IPS DF 4.7 (cell line): ENCODE data around the gene TLE3.

Source experiments
- DNase-seq: peaks from one replicate; pipeline ENCODE4 v3.0.0-alpha.2; 2013; ENCODE audit warnings: low spot score; ENCODE audit errors: extremely low read depth

The TLE3 gene

DNA sequence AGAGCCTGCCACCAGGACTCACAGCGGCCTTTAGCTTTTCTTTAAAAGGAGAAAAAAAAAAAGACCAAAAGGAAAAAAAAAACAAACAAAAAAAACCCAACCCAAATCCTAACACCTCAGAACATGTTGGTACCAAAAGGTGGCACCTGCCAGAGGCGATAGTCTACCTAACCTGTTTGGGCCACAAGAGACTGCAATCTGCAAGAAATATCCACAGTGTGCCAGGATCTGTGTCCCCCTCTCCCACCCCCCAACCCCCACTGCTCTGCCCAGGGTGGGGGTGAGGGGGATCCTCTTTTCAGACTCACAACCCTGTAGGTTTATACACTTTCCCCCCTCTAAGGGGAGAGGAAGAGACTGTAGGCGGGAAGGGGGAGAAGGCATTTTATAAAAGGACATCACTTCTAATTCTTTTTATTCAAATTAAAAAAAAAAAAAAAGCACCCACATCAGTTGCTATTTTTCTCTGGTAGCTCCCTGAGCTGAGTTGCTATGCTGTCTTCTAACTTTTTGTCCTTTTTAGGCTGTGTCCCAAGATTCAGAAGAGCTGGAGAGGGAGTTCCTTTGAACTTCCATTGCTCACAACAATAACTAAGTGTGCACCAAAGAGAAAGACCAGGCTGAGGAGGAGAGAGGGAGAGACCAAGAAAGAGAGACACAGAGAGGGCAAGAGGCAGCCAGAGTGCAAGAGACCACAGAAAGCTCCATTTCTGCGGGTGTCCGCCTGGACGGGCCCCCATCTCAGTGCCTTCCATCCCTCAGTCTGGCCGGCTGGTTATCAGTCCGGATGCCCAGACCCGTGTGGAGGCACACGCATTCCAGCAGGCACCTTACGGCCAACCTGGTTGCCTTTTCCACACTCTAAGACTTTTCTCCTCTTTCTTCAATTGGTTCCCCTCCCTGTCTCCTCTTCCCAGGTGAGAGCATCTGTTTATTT lies 48.9 kb downstream of the TLE3 start:
- no peak for DNase-seq

DNA sequence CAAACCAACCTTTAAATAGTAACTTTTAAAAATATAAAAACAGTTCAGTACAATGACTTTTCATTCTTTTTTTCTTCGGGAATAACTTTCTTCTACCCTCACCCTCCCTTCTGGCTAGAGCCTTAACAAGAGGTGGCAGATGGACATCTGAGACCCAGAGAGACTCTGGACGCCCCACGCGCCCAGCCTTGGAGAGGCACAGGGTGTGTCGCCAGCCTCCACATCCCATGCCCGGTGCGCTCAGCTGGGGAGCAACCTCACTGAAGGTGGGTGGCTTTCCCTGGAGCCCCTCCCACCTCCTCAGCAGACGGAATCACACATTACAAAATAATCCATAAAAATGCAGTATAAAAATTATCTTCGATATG lies 49.5 kb downstream of the TLE3 start:
- DNase-seq = no peak

DNA sequence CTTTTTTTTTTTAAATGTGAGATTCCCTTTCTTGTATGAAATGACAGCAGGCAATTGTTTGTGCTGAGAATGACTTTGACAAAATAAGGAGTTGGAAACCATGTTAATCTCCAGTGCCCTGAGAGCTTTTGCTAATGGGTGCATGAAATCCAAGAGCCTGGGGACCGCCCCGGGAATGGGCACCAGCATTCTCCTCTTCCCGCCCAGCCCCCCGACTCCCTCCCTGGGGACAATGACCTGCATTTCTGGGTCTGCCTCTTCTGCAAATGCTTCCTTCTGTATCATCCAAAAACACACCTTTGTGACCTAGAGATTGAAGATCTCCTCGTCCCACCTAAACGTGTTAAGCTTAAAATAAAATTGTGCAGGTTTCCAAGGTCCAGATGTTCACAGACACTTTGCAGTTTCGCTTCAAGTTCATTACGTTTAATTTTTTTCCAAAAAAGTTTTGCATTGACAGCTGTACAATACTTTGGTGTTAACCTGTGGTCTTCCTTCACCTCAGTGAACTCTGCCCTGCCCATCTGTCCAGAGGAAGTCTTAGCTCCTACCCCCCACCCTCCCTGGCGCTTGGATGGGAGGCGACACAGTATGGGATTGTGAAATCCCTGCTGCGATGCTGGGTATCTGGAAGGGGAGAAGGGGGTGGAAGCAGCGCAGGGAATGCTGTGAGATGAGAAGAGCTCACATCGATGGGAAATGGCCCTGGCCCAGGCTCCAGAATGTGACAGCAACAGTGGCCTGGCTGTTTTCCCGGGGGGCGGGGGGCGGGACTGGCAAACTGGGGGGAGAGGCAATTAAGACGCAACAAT lies 50.1 kb downstream of the TLE3 start:
- DNase-seq = no peak

DNA sequence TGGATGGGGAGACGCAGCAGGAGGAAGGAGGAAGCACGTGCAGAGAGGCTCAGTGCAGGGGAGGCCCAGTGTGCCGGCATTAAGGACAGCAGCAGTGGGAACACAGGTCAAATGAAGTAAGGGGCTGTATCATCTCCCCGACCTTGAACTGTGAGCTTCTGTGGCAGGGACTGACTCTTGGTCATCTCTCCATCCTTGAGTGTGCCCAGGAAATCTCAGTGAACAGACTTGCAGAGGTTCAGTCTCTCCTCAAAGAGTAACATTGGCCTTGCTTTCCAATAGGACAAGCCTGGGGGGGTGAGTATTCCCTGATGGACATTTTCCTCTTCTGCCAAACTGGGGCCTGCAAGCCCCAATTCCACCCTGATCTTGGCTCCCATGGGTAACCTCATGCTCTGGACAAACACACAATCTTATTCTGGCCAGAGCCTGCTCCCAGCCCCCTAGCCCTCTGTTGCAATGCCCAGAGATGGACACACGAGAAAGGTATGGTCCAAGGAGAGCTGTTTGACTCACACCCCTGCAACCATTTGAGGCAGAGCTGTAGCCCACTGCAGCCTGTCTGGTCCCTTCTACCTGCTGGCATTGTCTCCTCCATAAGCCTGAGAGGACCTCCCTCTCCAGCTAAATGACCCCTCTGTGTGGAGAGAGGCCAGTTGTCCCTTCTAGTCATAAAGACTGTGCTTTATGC lies 50.9 kb downstream of the TLE3 start:
- DNase-seq = no peak

DNA sequence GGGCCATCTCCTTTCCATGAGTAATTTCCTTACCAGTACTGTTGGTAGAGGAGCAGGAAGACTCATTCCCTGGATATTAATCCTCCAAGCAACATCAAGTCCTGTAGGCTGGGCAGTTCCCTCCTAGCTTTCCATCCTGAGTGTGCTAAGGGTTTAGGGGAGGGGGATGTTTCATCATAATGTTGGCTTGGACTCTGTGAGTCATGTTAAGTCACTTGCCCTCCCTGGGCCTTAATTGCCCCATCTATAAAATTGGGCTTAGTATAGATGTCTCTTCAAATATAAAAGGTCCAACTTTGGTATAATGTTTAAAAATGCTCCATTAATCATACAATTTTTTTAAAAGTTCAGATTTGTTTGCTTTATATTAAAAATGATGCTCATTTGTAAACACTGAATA lies 52.7 kb downstream of the TLE3 start:
- no peak for DNase-seq

DNA sequence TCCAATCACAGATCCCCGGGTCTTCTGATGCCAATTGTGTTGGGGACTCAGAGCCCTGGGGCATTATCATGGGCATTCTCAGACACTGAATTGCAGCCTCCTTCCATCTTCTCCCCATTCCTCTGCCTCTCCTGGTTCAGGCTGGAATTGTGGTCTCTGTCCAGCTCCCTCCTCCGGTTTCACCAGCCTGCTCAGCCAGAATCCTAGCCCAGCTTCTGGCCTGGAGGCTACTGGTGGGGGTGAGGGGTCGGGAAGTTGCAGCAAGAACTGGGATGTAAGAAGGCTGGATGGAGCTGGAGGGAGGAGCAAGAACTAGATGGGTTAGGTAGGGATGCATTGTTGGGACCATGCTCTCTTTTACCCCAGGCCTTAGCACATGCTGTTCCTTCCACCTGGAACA lies 53.5 kb downstream of the TLE3 start:
- no peak for DNase-seq

DNA sequence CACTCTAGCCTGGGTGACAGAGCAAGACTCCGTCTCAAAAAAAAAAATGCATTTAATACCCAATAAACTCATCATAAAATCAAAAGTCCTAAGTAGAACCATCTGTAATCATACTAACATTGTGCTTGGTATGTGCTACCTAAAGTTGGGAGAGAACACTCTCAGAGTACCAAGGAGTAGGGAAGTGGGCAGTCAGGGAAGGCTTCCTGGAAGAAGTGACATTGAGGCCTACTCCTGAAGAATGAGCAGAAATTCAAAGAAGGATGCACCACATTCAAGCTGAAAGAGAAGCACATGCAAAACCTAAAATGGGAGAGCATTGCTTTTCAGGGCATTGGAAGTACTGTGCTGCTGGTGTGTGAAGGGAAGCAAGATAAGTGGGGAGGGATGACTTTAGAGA lies 54.1 kb downstream of the TLE3 start:
- no peak for DNase-seq

DNA sequence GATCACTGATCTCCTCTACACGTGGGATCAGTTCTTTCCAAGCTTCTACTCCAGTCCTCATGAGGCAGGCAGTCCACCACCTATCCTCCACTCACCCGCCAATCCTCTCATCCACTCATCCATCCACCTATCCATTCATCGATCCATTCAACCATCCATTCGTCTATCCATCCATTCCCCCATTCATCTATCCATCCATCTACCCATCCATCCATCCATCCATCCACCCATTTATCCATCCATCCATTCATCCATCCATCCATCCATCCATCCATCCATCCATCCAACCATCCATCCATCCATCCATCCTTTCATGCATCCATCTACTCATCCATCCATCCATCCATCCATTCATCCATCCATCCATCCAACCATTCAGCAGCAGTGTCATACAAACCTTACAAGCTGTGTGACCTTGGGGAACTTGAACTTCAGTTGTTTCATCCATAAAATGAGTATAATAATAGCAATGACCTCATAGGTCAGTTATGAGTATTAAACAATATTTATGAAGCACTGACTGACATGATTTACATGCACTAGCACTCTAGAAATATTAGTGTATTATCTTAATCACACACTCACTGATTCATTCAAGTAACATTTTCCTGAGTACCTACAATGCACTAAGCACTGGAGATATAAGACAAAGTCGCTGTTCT lies 55.0 kb downstream of the TLE3 start:
- no peak for DNase-seq

DNA sequence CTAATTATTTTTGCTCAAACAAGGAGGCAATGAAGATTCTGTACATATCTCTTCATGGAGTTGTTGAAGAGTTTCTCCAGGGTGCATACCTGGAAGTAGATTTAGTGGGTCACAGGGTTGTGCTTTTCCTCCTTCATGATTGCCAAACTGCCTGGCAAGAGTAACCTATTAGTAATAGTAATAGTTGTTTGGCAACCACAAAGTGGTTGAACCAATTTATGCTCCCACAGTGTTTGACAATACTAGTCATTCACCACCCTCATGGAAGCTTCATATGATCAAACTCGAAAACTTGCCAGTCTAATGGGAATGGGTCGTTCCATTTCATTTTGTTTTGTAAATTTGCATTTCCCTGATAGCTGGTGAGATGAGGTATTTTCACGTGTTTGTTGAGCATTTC lies 57.8 kb downstream of the TLE3 start:
- DNase-seq = no peak

DNA sequence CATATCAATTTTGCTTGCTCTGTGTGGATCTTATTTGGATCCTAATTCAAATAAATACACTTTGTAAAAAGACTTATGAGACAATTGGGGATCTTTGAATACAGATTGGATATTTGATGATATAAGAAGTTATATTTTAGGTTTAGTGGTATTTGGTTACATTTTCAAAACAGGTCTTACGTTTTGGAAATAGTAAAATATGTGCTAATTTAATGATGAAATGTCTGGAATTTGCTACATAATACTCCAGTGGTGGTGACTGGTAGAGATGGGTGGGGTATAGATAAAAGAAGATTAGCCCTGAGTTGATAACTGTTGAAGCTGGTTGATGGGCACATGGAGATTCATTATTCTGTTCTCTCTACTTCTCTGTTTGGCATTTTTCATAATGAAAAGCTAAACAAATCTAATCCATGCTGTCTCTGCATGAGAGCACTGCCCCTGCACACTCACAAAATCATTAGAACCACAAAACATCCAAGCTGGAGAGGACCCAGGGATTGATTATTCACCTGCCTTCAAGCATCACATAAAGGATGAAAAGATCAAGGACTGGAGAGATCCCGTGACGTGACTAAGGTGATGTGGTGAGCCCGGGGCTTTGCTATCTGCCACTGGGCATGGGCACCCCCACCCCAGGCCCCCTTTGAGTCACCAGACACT lies 58.9 kb downstream of the TLE3 start:
- no peak for DNase-seq

DNA sequence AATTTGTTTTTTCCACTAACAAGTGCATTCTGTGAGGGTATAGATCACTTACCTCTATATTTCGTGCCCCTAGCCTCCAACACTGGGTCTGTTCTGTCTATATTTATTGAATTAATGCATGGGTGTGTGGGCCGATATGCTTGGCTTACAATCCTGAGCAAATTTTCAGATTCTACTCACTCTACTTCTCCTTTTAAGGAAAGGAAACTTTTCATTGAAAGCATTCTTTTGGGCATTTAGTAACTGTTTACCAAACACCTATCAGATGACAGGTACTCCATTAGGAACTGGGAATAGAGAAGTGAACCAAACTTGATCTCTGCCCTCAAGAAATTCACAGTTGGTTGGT lies 60.5 kb downstream of the TLE3 start:
- no peak for DNase-seq

DNA sequence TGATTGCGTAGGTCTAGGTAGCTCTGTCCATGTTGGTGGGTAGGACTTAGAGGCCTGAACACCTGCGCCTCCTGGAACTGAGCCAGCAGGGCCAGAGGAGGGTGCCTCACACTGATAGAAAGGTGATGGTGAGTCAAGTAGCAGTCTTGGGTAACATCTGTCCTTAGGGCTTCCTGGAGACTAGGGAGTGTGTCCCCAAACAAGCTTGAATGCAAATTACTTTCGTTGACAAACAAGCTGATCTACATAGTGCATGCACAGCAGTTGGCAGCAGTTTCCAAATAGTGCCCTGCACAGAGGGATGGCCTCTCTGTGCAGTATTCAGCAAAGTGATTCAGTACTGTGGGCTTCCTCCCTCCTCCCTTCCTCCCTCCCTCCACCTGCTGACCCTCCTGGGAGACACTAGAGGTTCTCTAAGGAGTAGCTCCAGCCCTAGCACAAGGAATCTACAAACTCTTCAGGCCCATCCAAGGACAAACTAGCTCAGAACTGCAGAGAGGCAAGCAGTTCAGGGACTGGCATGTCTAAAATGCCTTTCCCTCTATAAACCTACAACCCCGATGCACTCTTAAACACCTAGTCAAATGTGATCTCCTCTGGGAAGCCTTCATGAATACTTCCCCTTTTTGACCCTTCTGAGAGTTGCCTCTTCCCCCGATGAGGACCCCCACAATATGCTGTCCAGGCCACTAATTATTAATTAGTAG lies 61.0 kb downstream of the TLE3 start:
- DNase-seq = no peak

DNA sequence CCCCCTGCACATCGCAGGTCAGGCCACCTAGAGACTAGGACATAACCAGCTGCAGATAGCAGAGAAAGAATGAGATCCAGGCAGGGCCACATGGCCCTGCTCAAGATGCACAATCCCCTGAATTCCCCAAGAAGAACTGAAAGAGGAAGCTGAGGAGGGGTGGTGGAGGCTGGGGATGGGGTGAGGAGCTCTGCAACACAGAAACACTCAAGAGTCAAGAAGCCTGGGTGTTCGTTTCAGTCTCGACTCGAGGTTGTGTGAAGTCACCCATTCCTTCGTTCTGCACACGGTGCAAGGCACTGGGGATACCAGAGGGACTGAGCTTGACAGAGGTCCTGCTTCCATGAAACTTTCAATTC lies 62.0 kb downstream of the TLE3 start:
- DNase-seq = no peak

DNA sequence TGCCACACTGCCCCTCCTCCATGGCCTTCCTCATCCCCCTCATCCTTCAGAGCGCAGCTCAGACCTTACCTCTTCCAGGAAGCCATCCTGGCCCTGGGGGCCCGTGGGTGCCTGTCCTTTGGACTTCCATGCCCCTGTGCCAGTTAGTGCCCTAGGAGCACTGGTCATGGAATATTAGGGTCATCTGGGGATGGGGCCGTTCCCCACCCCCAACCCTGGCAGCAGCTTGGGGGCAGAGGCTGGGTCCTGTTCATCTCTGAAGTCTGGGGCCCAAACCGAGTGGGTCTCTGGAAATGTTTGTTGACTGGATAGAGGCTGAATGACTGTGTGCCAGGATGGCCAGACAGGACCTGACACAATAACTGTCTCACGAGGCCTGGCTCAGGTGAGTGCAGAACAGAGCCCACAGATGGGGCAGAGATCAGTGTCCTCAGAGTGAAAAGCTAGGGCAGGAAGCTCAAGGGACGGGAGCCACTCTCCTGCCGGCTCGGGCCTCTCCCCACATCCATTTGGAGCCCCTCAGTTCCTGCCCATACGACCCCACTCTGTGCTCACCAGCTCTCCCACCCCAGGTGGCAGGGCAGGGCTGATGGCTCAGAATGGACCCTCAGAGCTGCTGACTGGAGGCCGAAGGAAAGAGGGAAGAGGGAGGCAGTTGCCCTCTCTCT lies 62.5 kb downstream of the TLE3 start:
- DNase-seq = no peak

DNA sequence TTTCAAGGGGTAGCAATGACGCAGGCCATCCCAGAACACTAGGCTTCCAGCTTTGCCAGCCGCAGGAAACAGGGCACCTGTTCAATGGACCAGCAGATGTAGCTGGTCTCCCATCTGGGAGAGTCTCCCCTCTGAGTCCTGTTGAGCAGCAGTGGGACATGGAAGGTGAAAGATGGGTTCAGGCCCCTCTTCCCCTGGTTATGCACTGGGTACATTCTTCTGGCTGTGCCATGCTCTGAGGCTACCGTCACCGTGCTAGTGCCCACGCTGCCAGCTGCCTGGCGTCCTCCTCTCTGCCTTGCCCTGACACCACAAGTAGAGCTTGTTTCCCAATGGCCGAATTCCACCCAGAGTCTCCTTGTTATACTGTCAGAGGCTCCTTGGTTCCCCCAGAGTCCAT lies 63.1 kb downstream of the TLE3 start:
- DNase-seq = no peak

DNA sequence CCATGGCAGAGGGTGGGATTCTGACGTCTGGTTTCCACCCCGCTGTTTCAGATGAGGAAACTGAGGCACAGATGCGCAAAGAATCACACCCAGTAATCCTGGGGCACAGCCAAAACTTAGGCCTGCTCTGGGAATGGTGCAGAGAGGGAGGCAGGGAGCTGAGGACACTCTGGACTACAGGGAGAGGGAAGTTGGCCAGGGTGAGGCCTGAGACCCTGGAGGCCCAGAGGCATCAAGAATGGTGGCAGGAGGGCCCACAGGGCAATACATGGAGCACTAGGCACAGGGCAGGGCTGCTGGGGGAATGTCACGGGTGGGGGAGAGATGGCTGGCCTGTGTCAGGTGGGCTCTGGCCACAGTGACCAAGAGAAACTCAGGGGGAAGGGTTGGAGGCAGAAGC lies 63.6 kb downstream of the TLE3 start:
- no peak for DNase-seq

DNA sequence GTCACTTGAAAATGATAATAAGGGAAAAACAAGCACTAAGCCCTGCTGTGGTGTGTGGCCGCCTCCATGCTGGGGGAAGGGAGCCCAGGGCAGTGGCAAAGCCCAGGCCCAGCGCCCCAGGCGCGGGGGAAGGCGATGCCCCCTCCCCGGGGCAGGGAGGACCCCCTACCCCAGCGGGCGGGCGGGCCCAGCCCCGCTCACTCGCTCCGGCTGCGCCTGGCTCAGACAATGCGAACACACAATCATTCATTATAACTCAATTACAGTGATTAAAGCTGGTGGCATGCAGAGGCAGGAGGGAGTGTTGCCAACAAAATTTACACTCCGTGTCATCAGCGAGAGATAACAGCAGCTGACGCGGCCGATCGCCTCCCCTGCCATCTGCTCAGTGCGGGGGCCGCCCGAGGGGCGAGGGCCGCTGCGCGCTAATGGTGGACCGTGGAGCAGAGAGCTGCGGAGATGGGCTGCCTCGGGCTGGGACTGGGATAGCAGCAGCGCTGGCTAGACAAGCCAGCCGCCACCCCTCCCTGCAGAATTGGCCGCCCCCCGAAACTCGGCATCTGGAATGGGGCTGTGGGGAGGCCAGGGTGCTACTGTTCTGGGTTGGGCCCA lies 64.1 kb downstream of the TLE3 start:
- DNase-seq = no peak

DNA sequence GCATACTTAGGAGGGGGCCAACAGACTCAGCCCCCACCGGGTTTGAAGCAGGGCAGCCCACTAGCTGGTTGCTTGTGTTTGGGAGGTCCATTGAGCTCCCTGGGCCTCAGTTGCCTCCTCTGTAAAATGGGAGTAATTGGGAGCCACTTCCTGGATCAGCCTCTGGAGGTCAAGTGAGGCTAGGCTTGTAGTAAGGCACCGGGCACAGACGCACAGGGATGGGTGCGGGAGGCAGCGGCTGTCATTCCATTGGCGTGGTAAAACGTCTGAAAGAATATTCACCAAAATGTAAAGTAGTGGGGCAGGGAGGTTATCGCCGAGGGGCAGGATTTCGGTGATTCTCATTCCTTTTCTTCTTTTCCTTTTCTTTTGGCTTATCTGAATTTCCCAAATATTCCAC lies 64.6 kb downstream of the TLE3 start:
- no peak for DNase-seq

DNA sequence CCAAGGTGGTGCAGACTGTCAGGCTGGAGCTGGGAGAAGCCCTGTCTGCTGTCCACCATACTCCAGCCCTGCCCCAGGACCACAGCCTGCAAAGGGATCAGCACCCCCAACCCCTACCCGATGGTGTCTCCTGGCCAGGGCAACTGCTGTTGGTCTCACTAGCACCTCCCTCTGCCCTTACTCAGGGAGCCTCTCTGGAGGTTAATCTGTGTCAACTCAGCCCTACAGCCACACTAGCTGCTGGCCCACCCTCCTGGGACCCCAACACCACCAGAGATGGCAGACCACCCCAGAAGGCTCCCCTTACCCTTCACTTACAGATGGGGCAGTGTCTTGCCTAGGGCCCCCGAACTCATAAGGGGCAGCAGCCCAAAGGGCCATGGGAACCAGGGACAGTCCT lies 65.2 kb downstream of the TLE3 start:
- no peak for DNase-seq

DNA sequence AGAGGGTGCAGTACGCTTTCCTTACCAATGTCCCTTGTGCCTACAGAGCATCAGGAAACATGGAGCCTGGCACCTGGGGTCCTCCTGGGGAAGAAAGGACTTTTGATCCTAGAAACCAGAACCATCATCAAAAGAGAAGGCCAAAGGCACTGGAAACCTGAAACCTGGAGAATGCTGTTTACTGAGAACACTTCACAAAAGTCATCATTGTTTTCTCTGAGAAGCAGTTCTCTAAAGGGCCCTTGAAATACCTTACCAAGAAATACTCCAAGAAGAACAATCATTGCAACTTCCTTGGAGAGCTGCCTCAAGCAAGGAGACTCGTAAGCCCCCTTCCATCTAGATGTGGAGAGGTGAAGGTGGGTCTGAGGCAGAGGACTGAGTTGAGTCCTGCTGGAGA lies 66.0 kb downstream of the TLE3 start:
- no peak for DNase-seq
